ENCODE data around the gene FTSJ3.

The FTSJ3 gene

GRCh38 chr17:63774141-63774968 is 53.1 kb downstream of the FTSJ3 start, which contains the start of gene DDX42:
Gene DDX42 (plus strand): TSS chr17:63774170. CDS start chr17:63787050, 12,880 bp downstream.
- no peak for TF ChIP-seq CTCF (IDR thresholded peaks at IDR 0.05; ENCODE audit: extremely low read depth, missing control alignments)
- no peak for DNase-seq (ENCODE audit: low spot score)

GRCh38 chr17:63773272-63774140 is 54.0 kb downstream of the FTSJ3 start, which contains the start of gene CCDC47:
Gene CCDC47 (minus strand): TSS chr17:63773597. CDS start chr17:63766175, 7,422 bp downstream.
- no peak for TF ChIP-seq CTCF (IDR thresholded peaks at IDR 0.05; ENCODE audit: extremely low read depth, missing control alignments)
- DNase-seq (ENCODE audit: low spot score): peak; percentile 99

GRCh38 chr17:63772801-63773271 is 54.6 kb downstream of the FTSJ3 start:
- DNase-seq (ENCODE audit: low spot score): no peak
- no peak for TF ChIP-seq CTCF (IDR thresholded peaks at IDR 0.05; ENCODE audit: extremely low read depth, missing control alignments)
